GM21576 (cell line): ENCODE results near the gene PTPRD.

Source experiments
- ATAC-seq: cut with Tn5 transposase; IDR thresholded peaks from one replicate; pipeline ENCODE4 v1.9.1; 2021; ENCODE audit warnings: mild to moderate bottlenecking, moderate library complexity; ENCODE audit not compliant: unreplicated experiment

PTPRD gene

GRCh38 chr9:10272830-10273229 is 340.0 kb downstream of the PTPRD start:
- ATAC-seq, result no peak

- ATAC-seq, result peak; percentile 67
Observed at GRCh38 chr9:10268531-10269485, 344.0 kb downstream of the PTPRD start.

- no peak for ATAC-seq
Observed at GRCh38 chr9:10265153-10265631, 347.6 kb downstream of the PTPRD start.

- no peak for ATAC-seq
Observed at GRCh38 chr9:10260501-10260900, 352.3 kb downstream of the PTPRD start.

- ATAC-seq, result no peak
Observed at GRCh38 chr9:10259668-10260067, 353.1 kb downstream of the PTPRD start.

GRCh38 chr9:10255758-10256157 is 357.0 kb downstream of the PTPRD start:
- ATAC-seq, result no peak

GRCh38 chr9:10254338-10254737 is 358.5 kb downstream of the PTPRD start:
- ATAC-seq, result no peak

- no peak for ATAC-seq
Observed at GRCh38 chr9:10253341-10253740, 359.5 kb downstream of the PTPRD start.

GRCh38 chr9:10252174-10252573 is 360.6 kb downstream of the PTPRD start:
- no peak for ATAC-seq

GRCh38 chr9:10251490-10251889 is 361.3 kb downstream of the PTPRD start:
- no peak for ATAC-seq

GRCh38 chr9:10250219-10250618 is 362.6 kb downstream of the PTPRD start:
- no peak for ATAC-seq

- ATAC-seq, result no peak
Observed at GRCh38 chr9:10248890-10249289, 363.9 kb downstream of the PTPRD start.

GRCh38 chr9:10242255-10242654 is 370.5 kb downstream of the PTPRD start:
- no peak for ATAC-seq

- no peak for ATAC-seq
Observed at GRCh38 chr9:10238087-10238486, 374.7 kb downstream of the PTPRD start.

GRCh38 chr9:10237584-10237983 is 375.2 kb downstream of the PTPRD start:
- no peak for ATAC-seq

- ATAC-seq, result no peak
Observed at GRCh38 chr9:10236161-10236560, 376.6 kb downstream of the PTPRD start.

GRCh38 chr9:10235376-10235775 is 377.4 kb downstream of the PTPRD start:
- ATAC-seq, result no peak

- no peak for ATAC-seq
Observed at GRCh38 chr9:10232352-10232930, 380.4 kb downstream of the PTPRD start.

GRCh38 chr9:10230512-10230911 is 382.3 kb downstream of the PTPRD start:
- ATAC-seq, result peak; percentile 64

GRCh38 chr9:10228082-10228481 is 384.7 kb downstream of the PTPRD start:
- ATAC-seq, result no peak

- no peak for ATAC-seq
Observed at GRCh38 chr9:10226996-10227395, 385.8 kb downstream of the PTPRD start.

- ATAC-seq, result no peak
Observed at GRCh38 chr9:10212702-10213101, 400.1 kb downstream of the PTPRD start.
